H1 (cell line): Measurements from ENCODE around the gene GRM8. TPM values are rescaled to one million over a fixed set of nuclear protein-coding genes. Genes with fewer than 3 reads are reported as not detected.

ENCODE experiments used
- CHD7 ChIP-seq: fragments of 300-600 bp; sonication (generic); IDR thresholded peaks from 2 replicates; pipeline ENCODE4 v1.7.1; 2012; ENCODE audit warnings: low read length, moderate library complexity, mild to moderate bottlenecking, inconsistent platforms; ENCODE audit not compliant: insufficient replicate concordance
- polyA plus RNA-seq, 7 experiments: library from polyadenylated mRNA; depleted of rRNA in 3 of 7; stranded (reverse) in 5 of 7; unstranded in 2 of 7; fragments of >200 nt in 5 of 7; fragments of 200-250 nt in 2 of 7; gene quantifications; 1 replicate in 5 of 7; 2 replicates in 1 of 7; 4 replicates in 1 of 7; pipeline versions ENCODE4 v1.2.1 to v1.2.3, GENCODE V29; 2011 to 2013; ENCODE audit warnings: missing spikeins in 2 of 7, mixed read lengths in 2 of 7
- total RNA-seq: library from RNA; stranded (reverse); fragmentation: NEBNext Ultra II Directional; extraction: Animal tissue kit (Norgen Biotek cat#: 25700); gene quantifications from 2 replicates; pipeline ENCODE4 v1.2.1, GENCODE V29; 2021

GRM8 gene
- total and polyA plus RNA-seq, 2 of the 8 experiments (the other 6 are each of a cell fraction or from before 2014, with no cell fraction given), result 2.6 to 2.8 TPM

- TF ChIP-seq CHD7, result no peak
These were observed 663.6 kb downstream of the GRM8 start (continued) for GRCh38 chr7:126589068-126589684.
